WTC11 (cell line): ENCODE measurements around the gene MYOZ2. TPM values are rescaled to one million over a fixed set of nuclear protein-coding genes. Genes with fewer than 3 reads are reported as not detected.

Source experiments
- ATAC-seq: fragments of 200-7000 bp; cut with Tn5 transposase; 2 replicates; pipeline ENCODE4 v1.10.0; 2021; ENCODE audit warnings: mild to moderate bottlenecking, moderate library complexity
- CTCF ChIA-PET: fragments of 300-600 bp; sonication (Branson Sonifier 250); formaldehyde crosslinking; loops from one replicate; lab custom pipeline; 2021; ENCODE audit warnings: antibody characterized with exemption; lab: Charles Lee
- POLR2A ChIA-PET: fragments of 350-600 bp; sonication (Branson Sonifier 250); formaldehyde crosslinking; loops from one replicate; lab custom pipeline; 2021; ENCODE audit warnings: antibody characterized with exemption; lab: Charles Lee
- DNase-seq: peaks from one replicate; pipeline ENCODE4 v3.0.0; 2021; ENCODE audit warnings: low spot score
- H3K27ac Mint-ChIP-seq: 2 replicates; pipeline ENCODE4 v1.8.0; 2021; ENCODE audit warnings: mixed read lengths
- H3K27me3 Mint-ChIP-seq: 2 replicates; pipeline ENCODE4 v1.8.0; 2021; ENCODE audit warnings: low read depth, mild to moderate bottlenecking, moderate library complexity, mixed read lengths
- H3K36me3 Mint-ChIP-seq: 2 replicates; pipeline ENCODE4 v1.8.0; 2021; ENCODE audit warnings: mixed read lengths
- H3K4me1 Mint-ChIP-seq: 2 replicates; pipeline ENCODE4 v1.8.0; 2022; ENCODE audit warnings: mixed read lengths
- H3K4me3 Mint-ChIP-seq: 2 replicates; pipeline ENCODE4 v1.8.0; 2021; ENCODE audit warnings: mild to moderate bottlenecking, moderate library complexity, mixed read lengths
- H3K9me3 Mint-ChIP-seq: 2 replicates; pipeline ENCODE4 v1.8.0; 2021; ENCODE audit warnings: mixed read lengths
- ARID4B ChIP-seq: sonication (generic); formaldehyde crosslinking; IDR thresholded peaks from 2 replicates; pipeline ENCODE4 v1.8.0; 2023; ENCODE audit warnings: missing genetic modification reagents, mild to moderate bottlenecking, borderline replicate concordance
- CDX4 ChIP-seq: fragments of 250-450 bp; sonication (Bioruptor Pico); IDR thresholded peaks from 2 replicates; pipeline ENCODE4 v1.9.0; 2021; ENCODE audit warnings: moderate library complexity, mild to moderate bottlenecking, inconsistent platforms, borderline replicate concordance
- CREM ChIP-seq: sonication (generic); formaldehyde crosslinking; IDR thresholded peaks from 2 replicates; pipeline ENCODE4 v1.8.1; 2022; ENCODE audit warnings: mild to moderate bottlenecking, missing genetic modification reagents, moderate library complexity
- E2F1 ChIP-seq: sonication (generic); formaldehyde crosslinking; IDR thresholded peaks from 2 replicates; pipeline ENCODE4 v1.8.0; 2022; ENCODE audit warnings: mild to moderate bottlenecking, missing genetic modification reagents
- E2F4 ChIP-seq: sonication (generic); formaldehyde crosslinking; IDR thresholded peaks from 2 replicates; pipeline ENCODE4 v1.8.1; 2022; ENCODE audit warnings: low read depth, mild to moderate bottlenecking, moderate library complexity, missing genetic modification reagents, borderline replicate concordance
- ETV6 ChIP-seq: sonication (generic); formaldehyde crosslinking; IDR thresholded peaks from 2 replicates; pipeline ENCODE4 v1.8.1; 2022; ENCODE audit warnings: mild to moderate bottlenecking, missing genetic modification reagents
- HMGXB4 ChIP-seq: sonication (generic); formaldehyde crosslinking; IDR thresholded peaks from 2 replicates; pipeline ENCODE4 v1.8.1; 2023; ENCODE audit warnings: mild to moderate bottlenecking, moderate library complexity, missing genetic modification reagents
- JAZF1 ChIP-seq: fragments of 250-450 bp; sonication (Bioruptor Pico); IDR thresholded peaks from 2 replicates; pipeline ENCODE4 v1.9.0; 2021; ENCODE audit warnings: moderate library complexity, mild to moderate bottlenecking, inconsistent platforms
- KAT7 ChIP-seq: sonication (generic); formaldehyde crosslinking; IDR thresholded peaks from 2 replicates; pipeline ENCODE4 v1.8.1; 2023; ENCODE audit warnings: missing genetic modification reagents, mild to moderate bottlenecking, borderline replicate concordance
- MAX ChIP-seq: sonication (generic); formaldehyde crosslinking; IDR thresholded peaks from 2 replicates; pipeline ENCODE4 v1.8.0; 2022; ENCODE audit warnings: mild to moderate bottlenecking, missing genetic modification reagents
- MYBL2 ChIP-seq: sonication (generic); formaldehyde crosslinking; IDR thresholded peaks from 2 replicates; pipeline ENCODE4 v1.8.1; 2023; ENCODE audit warnings: mild to moderate bottlenecking, moderate library complexity, missing genetic modification reagents
- NR2C2 ChIP-seq: sonication (generic); formaldehyde crosslinking; IDR thresholded peaks from 2 replicates; pipeline ENCODE4 v1.8.0; 2022; ENCODE audit warnings: mild to moderate bottlenecking, missing genetic modification reagents
- PREB ChIP-seq: sonication (generic); formaldehyde crosslinking; IDR thresholded peaks from 2 replicates; pipeline ENCODE4 v1.8.1; 2022; ENCODE audit warnings: mild to moderate bottlenecking, missing genetic modification reagents, moderate library complexity, borderline replicate concordance
- TEAD4 ChIP-seq: sonication (generic); formaldehyde crosslinking; IDR thresholded peaks from 2 replicates; pipeline ENCODE4 v1.8.0; 2022; ENCODE audit warnings: mild to moderate bottlenecking, missing genetic modification reagents
- USF1 ChIP-seq: sonication (generic); formaldehyde crosslinking; IDR thresholded peaks from 2 replicates; pipeline ENCODE4 v1.8.0; 2022; ENCODE audit warnings: mild to moderate bottlenecking, missing genetic modification reagents
- USF2 ChIP-seq: sonication (generic); formaldehyde crosslinking; IDR thresholded peaks from 2 replicates; pipeline ENCODE4 v1.8.1; 2023; ENCODE audit warnings: mild to moderate bottlenecking, missing genetic modification reagents, moderate library complexity
- ZBTB21 ChIP-seq: sonication (generic); formaldehyde crosslinking; IDR thresholded peaks from 2 replicates; pipeline ENCODE4 v1.8.1; 2023; ENCODE audit warnings: mild to moderate bottlenecking, missing genetic modification reagents, borderline replicate concordance
- ZNF219 ChIP-seq: sonication (generic); formaldehyde crosslinking; IDR thresholded peaks from 2 replicates; pipeline ENCODE4 v1.8.0; 2023; ENCODE audit warnings: missing genetic modification reagents, mild to moderate bottlenecking, borderline replicate concordance
- ZNF317 ChIP-seq: sonication (generic); formaldehyde crosslinking; IDR thresholded peaks from 2 replicates; pipeline ENCODE4 v1.8.1; 2023; ENCODE audit warnings: low read depth, mild to moderate bottlenecking, moderate library complexity, missing genetic modification reagents, borderline replicate concordance
- ZNF423 ChIP-seq: fragments of 250-450 bp; sonication (Bioruptor Pico); IDR thresholded peaks from 2 replicates; pipeline ENCODE4 v2.1.2; 2022; ENCODE audit warnings: mild to moderate bottlenecking, moderate library complexity
- total RNA-seq: library from RNA; stranded (reverse); gene quantifications from 3 replicates; pipeline ENCODE4 v1.2.3, GENCODE V29; 2021

MYOZ2 gene
- total RNA-seq, 1 experiment from 2014 or later: not detected

- Mint-ChIP-seq H3K27ac (no peak overlapping the region), H3K27me3 (no peaks in the 10 kb centered on the region), H3K36me3 (peaks cover 36% of the 10 kb centered on the region), H3K4me1 (peaks cover 7% of the 10 kb centered on the region), H3K4me3 (no peak overlapping the region), H3K9me3 (peaks cover 6% of the 10 kb centered on the region)
- CTCF ChIA-PET: no interaction called here
- no peak for TF ChIP-seq ARID4B (CRISPR knock-in tag)
- TF ChIP-seq TEAD4: no peak
- no peak for ATAC-seq
- DNase-seq: no peak
- POLR2A ChIA-PET: no interaction called here
These were observed 82.5 kb downstream of the MYOZ2 start for GRCh38 chr4:119218093-119218492.

- POLR2A ChIA-PET: no interaction called here
- ATAC-seq (no peak), DNase-seq (no peak)
- Mint-ChIP-seq H3K9me3 (peaks cover 6% of the 10 kb centered on the region), H3K27ac (no peak overlapping the region), H3K4me3 (no peak overlapping the region), H3K4me1 (peaks cover 15% of the 10 kb centered on the region), H3K27me3 (no peaks in the 10 kb centered on the region), H3K36me3 (peaks cover 52% of the 10 kb centered on the region)
- TF ChIP-seq JAZF1 (no peak), MAX (CRISPR knock-in tag) (no peak), ZNF219 (CRISPR knock-in tag) (no peak), ZNF317 (CRISPR knock-in tag) (no peak), USF2 (CRISPR knock-in tag) (no peak), PREB (CRISPR knock-in tag) (no peak), NR2C2 (no peak), MYBL2 (CRISPR knock-in tag) (no peak), HMGXB4 (CRISPR knock-in tag) (no peak), E2F4 (no peak), CDX4 (CRISPR knock-in tag) (no peak), KAT7 (no peak), ZBTB21 (CRISPR knock-in tag) (no peak), USF1 (no peak), CREM (CRISPR knock-in tag) (no peak), ZNF423 (CRISPR knock-in tag) (no peak), E2F1 (CRISPR knock-in tag) (no peak), ETV6 (CRISPR knock-in tag) (no peak)
- CTCF ChIA-PET: no interaction called here
These were observed 85.8 kb downstream of the MYOZ2 start for GRCh38 chr4:119221412-119221811.
